Heart right ventricle (tissue), 16 donors: ENCODE results near the gene SLC19A1. TPM values are rescaled to one million over a fixed set of nuclear protein-coding genes. Genes with fewer than 3 reads are reported as not detected.
"Not testable (repeated sequence)": the region's sequence is repeated elsewhere in the genome, so short reads cannot be mapped to it uniquely, and the experiment has no call there.

Source experiments
- ATAC-seq, 8 donors: fragments of 200-7000 bp; cut with Tn5 transposase; one replicate each; pipeline ENCODE4 v1.9.1; 2020; ENCODE audit warnings: mild to moderate bottlenecking in 8 of 8, moderate library complexity in 8 of 8, moderate number of reproducible peaks in 1 of 8
- DNase-seq, 2 donors: peaks; one replicate each; pipeline ENCODE4 v3.0.0-alpha.2; 2020
- H3K27ac ChIP-seq, 10 donors: fragments of 200-600 bp; sonication (generic) in 2 of 10; one replicate each; pipeline versions ENCODE4 v1.5.0 to v1.8.0; 2020 to 2022; ENCODE audit warnings: mild to moderate bottlenecking in 3 of 10
- H3K27me3 ChIP-seq, 7 donors: fragments of 200-600 bp; one replicate each; pipeline ENCODE4 v1.8.0; 2021 to 2022; ENCODE audit warnings: mild to moderate bottlenecking in 2 of 7
- H3K36me3 ChIP-seq, 9 donors: fragments of 200-600 bp; sonication (generic) in 1 of 9; one replicate each; pipeline versions ENCODE4 v1.5.0 to v1.8.0; 2020 to 2022; ENCODE audit warnings: mild to moderate bottlenecking in 2 of 9
- H3K4me1 ChIP-seq, 9 donors: fragments of 200-600 bp; sonication (generic) in 1 of 9; one replicate each; pipeline versions ENCODE4 v1.5.0 to v1.8.0; 2020 to 2022; ENCODE audit warnings: mild to moderate bottlenecking in 4 of 9
- H3K4me3 ChIP-seq, 10 donors: fragments of 200-600 bp; sonication (generic) in 2 of 10; one replicate each; pipeline versions ENCODE4 v1.5.0 to v1.8.0; 2020 to 2022; ENCODE audit warnings: mild to moderate bottlenecking in 7 of 10, moderate library complexity in 2 of 10
- H3K9me3 ChIP-seq, 11 donors: fragments of 200-600 bp in 10 of 11; sonication (generic) in 2 of 11; one replicate each; pipeline versions ENCODE4 v1.5.0 to v1.8.0; 2013 to 2022; ENCODE audit warnings: mild to moderate bottlenecking in 2 of 11, control low read depth in 1 of 11, moderate library complexity in 1 of 11
- WGBS, 2 donors: extraction: QIAGEN DNeasy Blood & Tissue Kit; methylation state at CpG; one replicate each; pipeline ENCODE4 v1.1.7; 2013; ENCODE audit warnings: inconsistent platforms in 1 of 2; 5-methylcytosine and 5-hydroxymethylcytosine counted together
- intact Hi-C, 10 donors: fragments of 100-400 bp; cut with DNase I; formaldehyde crosslinking; loops; one replicate each; pipeline versions ENCODE4 v1.11.1 to v1.14.2; 2022
- polyA plus RNA-seq, 2 donors: library from polyadenylated mRNA; stranded (reverse); fragments of 200-250 nt; gene quantifications; one replicate each; pipeline ENCODE4 v1.2.3, GENCODE V29; 2013
- total RNA-seq, 10 donors: library from RNA; stranded (reverse); fragmentation: NEBNext Ultra II Directional in 3 of 10; extraction: Animal tissue kit (Norgen Biotek cat#: 25700) in 3 of 10; gene quantifications; one replicate each; pipeline versions ENCODE4 v1.2.1 to v1.2.4, GENCODE V29; 2021 to 2023
- TF ChIP-seq, protein P1 (sequence below), 9 donors: fragments of 200-600 bp; sonication (generic) in 2 of 9; IDR thresholded peaks; one replicate each; pipeline versions ENCODE4 v1.5.0 to v1.8.0; 2021 to 2022; ENCODE audit warnings: antibody characterized with exemption in 9 of 9, mild to moderate bottlenecking in 5 of 9, moderate library complexity in 1 of 9
- donor health status: Arrhythmogenic right ventricular cardiomyopathy.
- donor health status: ischemic (EF 13 %, LVEDD 7.1; RV severe dilation, severe dysfunction).
- donor health status: healthy with polysubstance abuse.
- donor health status: DM: no; HTN: yes; CAD: no.
- donor health status: DM: no; HTN: no; CAD: no.
- donor health status: ischemic (EF 25% LVEDD 6.9; RV normal size, moderate dysfunction).
- donor health status: ischemic (EF 25% LVEDD 5.7; RV mildly dilated, moderate dysfunction).
- donor health status: healthy.
- donor health status: DM: yes; HTN: yes; CAD: no.
- donor health status: Ischemic cardiomyopathy.
- donor health status: ischemic (EF 35%, LVEDD 5.7; RV mildly dilated, moderate dysfunction).
- donor health status: nonischemic (EF 11% LVEDD 7.7; RV severe dilation, severe dysfunction).
- donor health status: DM: yes; HTN: yes; CAD: no.
- donor health status: PGD.
- donor health status: ischemic (EF 29% LVEDD 5.4; RV normal size, mild dysfunction).
- donor health status: nonischemic (EF 23%, LVEDD 6.1; RV moderate dilation, normal function).

The SLC19A1 gene
- total and polyA plus RNA-seq, 12 donors, result 1.5 to 8.5 (median 3.8) TPM

DNA sequence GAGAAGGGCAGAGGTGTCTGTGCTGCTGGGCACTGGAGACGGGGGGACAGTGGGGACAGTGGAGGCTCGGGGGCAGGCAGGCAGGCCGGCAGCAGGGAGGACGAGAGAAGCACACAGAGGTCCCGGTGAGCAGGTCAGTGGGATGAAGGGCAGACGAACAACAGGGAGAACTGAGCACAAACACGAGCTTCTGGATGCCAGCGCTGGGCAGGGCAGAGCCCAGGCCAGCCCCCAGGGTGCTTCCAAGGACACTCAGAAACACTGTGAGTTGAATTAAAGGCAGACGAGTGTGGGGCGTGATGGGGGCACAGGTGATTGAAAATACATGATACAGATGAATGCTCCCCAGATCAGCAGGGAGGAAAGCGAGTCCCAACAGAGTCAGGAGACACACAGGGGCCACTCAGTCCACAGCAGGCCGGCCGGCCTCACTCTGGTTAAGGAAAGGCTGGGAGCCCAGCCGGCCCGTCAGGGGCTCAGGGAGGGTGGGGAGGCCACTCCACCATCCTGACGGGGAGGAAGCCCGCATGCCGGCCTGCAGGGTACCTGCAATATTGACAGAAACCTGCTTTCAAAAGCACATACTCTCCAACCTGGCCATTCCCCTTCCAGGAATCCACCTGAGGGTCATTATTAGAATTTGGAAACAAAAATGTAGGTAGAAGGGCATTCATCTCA is 14.1 kb downstream of the SLC19A1 start:
- WGBS, 2 donors, result 86 to 87% methylated on average over 18 of the region's 18 CpGs
- TF ChIP-seq, protein P1, sequence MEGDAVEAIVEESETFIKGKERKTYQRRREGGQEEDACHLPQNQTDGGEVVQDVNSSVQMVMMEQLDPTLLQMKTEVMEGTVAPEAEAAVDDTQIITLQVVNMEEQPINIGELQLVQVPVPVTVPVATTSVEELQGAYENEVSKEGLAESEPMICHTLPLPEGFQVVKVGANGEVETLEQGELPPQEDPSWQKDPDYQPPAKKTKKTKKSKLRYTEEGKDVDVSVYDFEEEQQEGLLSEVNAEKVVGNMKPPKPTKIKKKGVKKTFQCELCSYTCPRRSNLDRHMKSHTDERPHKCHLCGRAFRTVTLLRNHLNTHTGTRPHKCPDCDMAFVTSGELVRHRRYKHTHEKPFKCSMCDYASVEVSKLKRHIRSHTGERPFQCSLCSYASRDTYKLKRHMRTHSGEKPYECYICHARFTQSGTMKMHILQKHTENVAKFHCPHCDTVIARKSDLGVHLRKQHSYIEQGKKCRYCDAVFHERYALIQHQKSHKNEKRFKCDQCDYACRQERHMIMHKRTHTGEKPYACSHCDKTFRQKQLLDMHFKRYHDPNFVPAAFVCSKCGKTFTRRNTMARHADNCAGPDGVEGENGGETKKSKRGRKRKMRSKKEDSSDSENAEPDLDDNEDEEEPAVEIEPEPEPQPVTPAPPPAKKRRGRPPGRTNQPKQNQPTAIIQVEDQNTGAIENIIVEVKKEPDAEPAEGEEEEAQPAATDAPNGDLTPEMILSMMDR (IDR thresholded peaks at IDR 0.05), result no peak

DNA sequence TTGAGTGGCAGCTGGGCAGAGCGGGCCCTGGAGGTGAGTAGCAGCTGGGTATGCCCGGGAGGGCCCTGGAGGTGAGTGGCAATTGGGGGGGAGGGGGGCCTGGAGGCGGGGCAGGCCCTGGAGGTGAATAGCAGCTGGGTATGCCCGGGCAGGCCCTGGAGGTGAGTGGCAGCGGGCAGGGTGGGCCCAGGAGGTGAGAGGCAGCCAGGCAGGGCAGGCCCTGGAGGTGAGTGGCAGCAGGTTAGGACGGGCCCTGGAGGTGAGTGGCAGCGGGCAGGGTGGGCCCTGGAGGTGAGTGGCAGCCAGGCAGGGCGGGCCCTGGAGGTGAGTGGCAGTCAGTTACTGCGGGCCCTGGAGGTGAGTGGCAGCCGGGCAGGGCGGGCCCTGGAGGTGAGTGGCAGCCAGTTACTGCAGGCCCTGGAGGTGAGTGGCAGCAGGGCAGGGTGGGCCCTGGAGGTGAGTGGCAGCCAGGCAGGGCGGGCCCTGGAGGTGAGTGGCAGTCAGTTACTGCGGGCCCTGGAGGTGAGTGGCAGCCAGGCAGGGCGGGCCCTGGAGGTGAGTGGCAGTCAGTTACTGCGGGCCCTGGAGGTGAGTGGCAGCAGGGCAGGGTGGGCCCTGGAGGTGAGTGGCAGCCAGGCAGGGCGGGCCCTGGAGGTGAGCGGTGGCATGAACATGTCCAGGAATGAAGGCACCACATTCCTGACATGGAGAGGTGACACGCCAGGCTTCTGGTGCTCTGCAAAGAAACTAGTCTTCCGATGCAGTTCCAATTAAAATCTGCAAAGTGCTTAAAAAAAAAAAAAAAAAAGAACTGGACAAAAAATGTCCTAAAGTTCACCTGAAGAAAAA is 14.9 kb downstream of the SLC19A1 start:
- DNase-seq, result peak in 1 of 2 donors; percentile 13
- H3K9me3 ChIP-seq, H3K4me3 ChIP-seq, H3K4me1 ChIP-seq, H3K27me3 ChIP-seq, ATAC-seq, H3K27ac ChIP-seq: not testable (repeated sequence)
- intact Hi-C loops, result loop anchor here in 1 of 10 donors (5.0 kb wide), 1 partner anchor 35 kb away; no protein-coding TSS in a partner anchor
- H3K36me3 ChIP-seq, result peaks cover 0 to 55% (median 0%) of the 10 kb centered on the region in 9 donors
- 94 to 96% methylated on average over 16 to 19 of the region's 19 CpGs for WGBS, 2 donors

More for the DNA sequence above, 14.1 kb downstream of the SLC19A1 start:
- Histone ChIP-seq H3K36me3 (peaks cover 0 to 55% (median 0%) of the 10 kb centered on the region in 9 donors), H3K4me1 (peaks cover 0 to 12% (median 0%) of the 10 kb centered on the region in 9 donors), H3K27me3 (no peaks in the 10 kb centered on the region), H3K27ac (no peak overlapping the region), H3K9me3 (no peaks in the 10 kb centered on the region), H3K4me3 (no peak overlapping the region)
- DNase-seq (peak in 1 of 2 donors; percentile 8), ATAC-seq (no peak)
- intact Hi-C loops, result loop anchor here in 1 of 10 donors (5.0 kb wide), 1 partner anchor 36 kb away; no protein-coding TSS in a partner anchor

DNA sequence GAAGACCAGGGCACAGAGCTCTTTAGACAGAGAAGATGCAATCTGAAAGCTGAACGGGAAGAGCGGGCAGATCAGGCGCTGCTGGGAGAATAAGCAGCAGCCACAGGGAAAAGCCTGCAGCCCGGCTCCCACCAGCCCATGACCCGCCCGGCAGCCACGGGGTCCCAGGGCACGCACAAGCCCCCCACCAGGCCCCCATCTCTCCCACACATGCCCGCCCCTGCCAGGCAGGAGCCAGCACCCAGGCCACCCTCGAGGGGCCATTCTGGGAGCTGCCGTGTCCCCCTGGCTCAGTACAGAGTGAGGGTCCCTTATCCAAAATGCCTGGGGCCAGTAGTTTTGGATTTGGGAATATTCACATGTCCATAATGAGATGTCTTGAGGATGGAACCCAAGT is 16.3 kb downstream of the SLC19A1 start:
- peaks cover 0 to 5% (median 0%) of the 10 kb centered on the region in 9 donors for H3K4me1 ChIP-seq
- H3K36me3 ChIP-seq, result peaks cover 0 to 59% (median 0%) of the 10 kb centered on the region in 9 donors
- ATAC-seq (no peak), DNase-seq (peak in 1 of 2 donors; percentile 7)
- peak overlapping the region in 2 of 10 donors; percentile 44 to 62 for H3K27ac ChIP-seq
- TF ChIP-seq, protein P1 (IDR thresholded peaks at IDR 0.05), result no peak
- 97% methylated on average over 11 of the region's 11 CpGs for WGBS, 2 donors
- H3K9me3 ChIP-seq, result peaks cover 0 to 21% (median 8%) of the 10 kb centered on the region in 11 donors
- H3K27me3 ChIP-seq, result no peaks in the 10 kb centered on the region
- no peak overlapping the region for H3K4me3 ChIP-seq
- intact Hi-C loops, result loop anchor here in 1 of 10 donors (5.0 kb wide), 1 partner anchor 34 kb away; no protein-coding TSS in a partner anchor

DNA sequence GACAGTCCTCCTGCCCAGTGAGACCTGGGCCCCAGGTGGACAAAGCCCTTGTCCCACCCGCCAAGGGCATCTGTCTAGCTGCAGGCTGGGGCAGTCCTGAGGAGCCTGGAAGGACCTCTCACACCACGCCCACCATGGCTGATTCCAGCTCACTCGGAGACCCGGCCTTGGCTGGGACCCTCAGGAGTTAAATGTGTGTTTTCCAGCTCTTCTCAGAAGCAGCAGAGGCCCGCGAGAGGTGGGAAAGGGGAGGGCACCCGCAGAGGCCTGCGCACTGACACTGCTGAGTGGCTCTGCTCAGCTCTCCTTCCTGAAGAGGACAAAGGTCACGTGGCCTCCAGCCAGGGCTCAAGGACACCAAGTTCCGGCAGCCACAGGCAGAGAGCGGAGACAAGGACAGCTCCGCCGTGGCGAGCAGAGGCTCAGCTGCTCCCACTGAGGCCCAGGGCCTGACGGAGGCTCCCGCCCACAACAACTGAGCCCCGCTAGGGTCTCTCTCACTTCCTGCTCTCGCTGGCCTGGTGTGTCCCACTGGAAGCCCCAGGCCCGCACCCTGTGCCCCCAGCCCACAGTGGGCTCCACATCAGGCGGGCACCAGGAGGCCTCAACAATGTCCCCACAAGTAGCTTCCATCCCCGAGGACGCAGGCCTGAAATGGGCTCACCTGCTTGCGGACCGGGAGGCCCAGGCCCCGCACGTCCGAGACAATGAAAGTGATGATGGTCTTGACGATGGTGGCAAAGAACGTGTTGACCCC is 16.9 kb downstream of the SLC19A1 start:
- 72 to 74% methylated on average over 29 of the region's 29 CpGs for WGBS, 2 donors
- peak; percentile 44 to 83 for DNase-seq
- Histone ChIP-seq H3K27me3 (no peaks in the 10 kb centered on the region), H3K27ac (peak overlapping the region in 5 of 10 donors; percentile 22 to 62 (median 28)), H3K36me3 (peaks cover 0 to 54% (median 0%) of the 10 kb centered on the region in 9 donors), H3K9me3 (peaks cover 0 to 27% (median 12%) of the 10 kb centered on the region in 11 donors), H3K4me1 (peaks cover 0 to 5% (median 0%) of the 10 kb centered on the region in 9 donors), H3K4me3 (no peak overlapping the region)
- TF ChIP-seq, protein P1 (IDR thresholded peaks at IDR 0.05), result no peak
- ATAC-seq, result peak; percentile 36 to 90 (median 79)
- intact Hi-C loops, result loop anchor here in 1 of 10 donors (5.0 kb wide), 1 partner anchor 33 kb away; no protein-coding TSS in a partner anchor
